Astrocyte of the spinal cord (primary cell): ENCODE results near the gene C10orf90.
"Not testable (repeated sequence)": the region's sequence is repeated elsewhere in the genome, so short reads cannot be mapped to it uniquely, and the experiment has no call there.

Experiments used
- DNase-seq: peaks from one replicate; pipeline ENCODE4 v3.0.0; 2011; ENCODE audit warnings: low read depth, low spot score
- H3K4me3 ChIP-seq: 2 replicates; pipeline ENCODE4 v1.5.1; 2011; ENCODE audit warnings: low read depth, mild to moderate bottlenecking, low read length, moderate library complexity
- CTCF ChIP-seq: IDR thresholded peaks from 2 replicates; pipeline ENCODE4 v1.5.1; 2012; ENCODE audit warnings: low read depth, mild to moderate bottlenecking, low read length, inconsistent platforms
- in situ Hi-C: cut with HindIII; loops from 2 replicates; pipeline ENCODE4 v1.10.0; 2017; ENCODE audit warnings: low sequenced_read_pairs

C10orf90 gene

GRCh38 chr10:126390324-126390723 is 280.2 kb downstream of the C10orf90 start:
- no peak for TF ChIP-seq CTCF
- in situ Hi-C loops: no loop called here
- no peak overlapping the region for H3K4me3 ChIP-seq
- no peak for DNase-seq

- DNase-seq: peak; percentile 85
- TF ChIP-seq CTCF: no peak
- peak within 1 kb of the TSS; percentile 81 for H3K4me3 ChIP-seq
- in situ Hi-C loops: no loop called here
These were observed 282.3 kb downstream of the C10orf90 start, which contains the start of gene ADAM12 for GRCh38 chr10:126387931-126388911. Gene ADAM12 (minus strand): TSS chr10:126388477. CDS start chr10:126388145, 332 bp downstream.

GRCh38 chr10:126387041-126387921 is 283.2 kb downstream of the C10orf90 start:
- in situ Hi-C loops: no loop called here
- peak; percentile 89 for TF ChIP-seq CTCF
- H3K4me3 ChIP-seq: peak overlapping the region; percentile 81
- peak; percentile 91 for DNase-seq

DNA sequence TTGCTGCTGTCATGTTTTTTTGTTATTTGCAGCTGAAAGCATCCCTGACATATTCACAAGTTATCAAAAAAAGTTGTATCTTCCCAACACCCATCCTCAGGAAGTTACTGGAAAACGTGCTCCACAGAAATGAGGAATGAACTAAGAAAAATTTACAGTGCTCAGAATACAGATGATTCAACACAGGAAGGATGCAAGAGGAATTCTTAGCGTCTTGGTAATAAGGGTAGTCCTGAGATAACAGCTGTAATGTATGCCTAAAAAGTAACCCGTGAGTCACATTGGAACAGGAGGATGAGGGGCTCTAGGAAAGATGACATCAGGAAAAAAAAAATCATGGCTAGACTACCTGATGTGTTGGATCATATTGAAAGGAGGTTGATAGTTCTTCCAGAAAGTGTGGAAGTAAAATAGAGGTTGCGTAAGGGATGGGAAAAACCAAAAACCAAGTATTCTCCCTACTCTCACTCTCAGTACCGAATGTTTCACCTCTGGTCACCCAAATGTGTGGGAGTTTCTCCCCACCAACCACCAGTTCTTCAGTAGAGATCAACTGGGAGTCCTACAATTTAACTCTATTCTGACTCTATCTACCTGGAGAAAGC is 286.1 kb downstream of the C10orf90 start:
- peak; percentile 86 for DNase-seq
- in situ Hi-C loops: no loop called here
- TF ChIP-seq CTCF: no peak
- H3K4me3 ChIP-seq: no peak overlapping the region

DNA sequence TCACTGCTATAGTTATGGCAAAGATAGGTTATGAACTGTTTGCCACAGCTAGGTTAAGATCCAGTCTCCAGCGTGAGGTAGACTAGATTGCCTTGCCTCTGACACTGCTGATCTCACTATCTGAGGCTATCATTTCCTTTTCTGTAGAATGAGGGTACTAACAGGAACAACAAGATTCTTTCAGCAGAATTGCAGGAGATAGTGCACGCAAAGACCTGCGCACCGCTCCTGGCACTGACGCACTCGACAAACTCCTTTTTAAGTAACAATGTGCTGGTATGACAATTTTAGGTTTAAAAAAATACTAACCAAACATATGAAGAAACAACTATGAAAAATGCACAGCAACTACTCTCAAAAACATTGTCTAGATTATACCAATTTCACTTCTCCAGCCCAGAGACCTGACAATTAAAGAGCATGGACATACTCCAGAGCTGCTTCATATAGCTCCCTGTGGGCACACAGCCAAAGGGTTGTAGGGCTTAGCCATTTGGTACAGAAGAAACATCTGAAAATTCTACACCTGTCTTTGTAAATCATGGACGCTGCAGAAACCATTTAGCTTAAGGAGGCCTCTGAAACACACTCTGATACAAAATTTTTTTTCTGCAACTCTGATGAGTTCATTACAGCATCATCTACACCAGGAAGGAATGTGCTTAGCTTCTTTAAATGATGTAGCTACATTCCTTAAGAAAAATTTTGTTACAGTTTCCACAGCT is 290.0 kb downstream of the C10orf90 start:
- in situ Hi-C loops: no loop called here
- no peak overlapping the region for H3K4me3 ChIP-seq
- DNase-seq: no peak
- TF ChIP-seq CTCF: no peak

DNA sequence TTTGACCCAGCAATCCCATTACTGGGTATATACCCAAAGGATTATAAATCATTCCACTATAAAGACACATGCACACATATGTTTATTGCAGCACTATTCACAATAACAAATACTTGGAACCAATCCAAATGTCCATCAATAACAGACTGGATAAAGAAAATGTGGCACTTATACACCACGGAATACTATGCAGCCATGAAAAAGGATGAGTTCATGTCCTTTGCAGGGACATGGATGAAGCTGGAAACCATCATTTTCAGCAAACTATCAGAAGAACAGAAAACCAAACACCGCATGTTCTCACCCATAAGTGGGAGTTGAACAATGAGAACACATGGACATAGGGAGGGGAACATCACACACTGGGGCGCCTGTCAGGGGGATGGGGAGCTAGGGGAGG is 291.3 kb downstream of the C10orf90 start:
- in situ Hi-C loops: not testable (repeated sequence)

More for the DNA sequence above, 291.3 kb downstream of the C10orf90 start:
- not testable (repeated sequence) for DNase-seq, H3K4me3 ChIP-seq
